HepG2 (cell line): ENCODE data around the gene SAMD8.

Source experiments
- CC2D1A ChIP-seq: sonication (generic); formaldehyde crosslinking; IDR thresholded peaks from 2 replicates; pipeline ENCODE4 v1.8.1; 2023; ENCODE audit warnings: mild to moderate bottlenecking, missing genetic modification reagents
- MLLT10 ChIP-seq: sonication (generic); formaldehyde crosslinking; IDR thresholded peaks from 2 replicates; pipeline ENCODE4 v1.4.0; 2020; ENCODE audit warnings: missing genetic modification reagents
- TAF15 ChIP-seq: fragments of 200-400 bp; formaldehyde crosslinking; IDR thresholded peaks from one replicate; pipeline ENCODE4 v1.6.1; 2018; ENCODE audit warnings: mild to moderate bottlenecking, low read depth, low read length; ENCODE audit not compliant: poor library complexity, severe bottlenecking
- ZNF644 ChIP-seq: IDR thresholded peaks from 2 replicates; pipeline ENCODE4 v1.6.1; 2016; ENCODE audit warnings: low read depth
- TF ChIP-seq, protein P1 (sequence below): sonication (generic); formaldehyde crosslinking; IDR thresholded peaks from 2 replicates; pipeline ENCODE4 v1.5.0; 2020; ENCODE audit warnings: mild to moderate bottlenecking, missing genetic modification reagents, moderate library complexity
- TF ChIP-seq, protein P2 (sequence below): sonication (generic); formaldehyde crosslinking; IDR thresholded peaks from 2 replicates; pipeline ENCODE4 v1.4.0; 2020; ENCODE audit warnings: mild to moderate bottlenecking, missing genetic modification reagents
- TF ChIP-seq, protein P3 (sequence below): sonication (generic); formaldehyde crosslinking; conservative IDR thresholded peaks from 2 replicates; pipeline ENCODE4 v1.4.0; 2020; ENCODE audit warnings: missing genetic modification reagents

DNA sequence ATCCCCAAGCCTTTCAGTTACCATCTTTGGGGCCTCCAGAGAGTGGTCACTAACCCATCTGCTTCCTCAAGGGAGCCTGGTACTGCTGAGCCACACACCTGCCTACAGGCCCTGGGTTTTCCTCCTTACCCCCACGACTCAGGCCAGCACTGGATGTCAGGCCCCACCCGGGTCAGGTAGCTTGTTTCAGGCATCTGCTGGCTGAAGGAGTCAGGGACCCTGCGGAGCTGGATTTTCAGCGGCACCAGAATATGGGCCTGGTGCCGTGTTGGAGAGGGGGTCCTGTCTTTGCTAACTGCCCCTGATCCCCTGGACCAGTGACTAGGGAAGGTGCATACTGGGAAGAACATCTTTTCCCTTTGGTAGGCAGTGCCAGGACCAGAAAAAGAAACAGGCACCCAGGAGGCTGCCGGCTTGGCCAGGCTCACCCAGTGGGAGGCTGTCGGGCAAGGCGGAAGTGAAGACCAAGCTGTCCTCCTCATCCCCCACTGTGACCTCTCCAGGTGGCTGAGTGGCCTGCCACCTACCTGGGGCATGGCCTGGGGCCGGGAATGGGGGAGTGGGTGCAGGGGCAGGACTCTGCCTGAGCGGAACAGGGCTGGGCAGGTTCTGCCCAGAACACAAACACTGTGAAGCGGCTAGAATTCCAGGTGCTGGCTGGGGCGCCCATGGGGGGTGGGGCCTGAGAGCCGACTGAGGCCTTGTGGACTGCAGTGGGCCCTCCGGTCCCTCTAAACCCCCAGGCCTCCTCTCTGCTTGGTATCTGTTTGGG is 12.4 kb upstream of the SAMD8 start:
- TF ChIP-seq, protein P1, sequence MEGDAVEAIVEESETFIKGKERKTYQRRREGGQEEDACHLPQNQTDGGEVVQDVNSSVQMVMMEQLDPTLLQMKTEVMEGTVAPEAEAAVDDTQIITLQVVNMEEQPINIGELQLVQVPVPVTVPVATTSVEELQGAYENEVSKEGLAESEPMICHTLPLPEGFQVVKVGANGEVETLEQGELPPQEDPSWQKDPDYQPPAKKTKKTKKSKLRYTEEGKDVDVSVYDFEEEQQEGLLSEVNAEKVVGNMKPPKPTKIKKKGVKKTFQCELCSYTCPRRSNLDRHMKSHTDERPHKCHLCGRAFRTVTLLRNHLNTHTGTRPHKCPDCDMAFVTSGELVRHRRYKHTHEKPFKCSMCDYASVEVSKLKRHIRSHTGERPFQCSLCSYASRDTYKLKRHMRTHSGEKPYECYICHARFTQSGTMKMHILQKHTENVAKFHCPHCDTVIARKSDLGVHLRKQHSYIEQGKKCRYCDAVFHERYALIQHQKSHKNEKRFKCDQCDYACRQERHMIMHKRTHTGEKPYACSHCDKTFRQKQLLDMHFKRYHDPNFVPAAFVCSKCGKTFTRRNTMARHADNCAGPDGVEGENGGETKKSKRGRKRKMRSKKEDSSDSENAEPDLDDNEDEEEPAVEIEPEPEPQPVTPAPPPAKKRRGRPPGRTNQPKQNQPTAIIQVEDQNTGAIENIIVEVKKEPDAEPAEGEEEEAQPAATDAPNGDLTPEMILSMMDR = no peak
- TF ChIP-seq ZNF644 (CRISPR knock-in tag) (no peak), MLLT10 (CRISPR knock-in tag) (no peak), TAF15 (no peak), CC2D1A (CRISPR knock-in tag) (no peak)
- TF ChIP-seq, protein P2, sequence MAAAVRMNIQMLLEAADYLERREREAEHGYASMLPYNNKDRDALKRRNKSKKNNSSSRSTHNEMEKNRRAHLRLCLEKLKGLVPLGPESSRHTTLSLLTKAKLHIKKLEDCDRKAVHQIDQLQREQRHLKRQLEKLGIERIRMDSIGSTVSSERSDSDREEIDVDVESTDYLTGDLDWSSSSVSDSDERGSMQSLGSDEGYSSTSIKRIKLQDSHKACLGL (CRISPR knock-in tag) = no peak
- TF ChIP-seq, protein P3, sequence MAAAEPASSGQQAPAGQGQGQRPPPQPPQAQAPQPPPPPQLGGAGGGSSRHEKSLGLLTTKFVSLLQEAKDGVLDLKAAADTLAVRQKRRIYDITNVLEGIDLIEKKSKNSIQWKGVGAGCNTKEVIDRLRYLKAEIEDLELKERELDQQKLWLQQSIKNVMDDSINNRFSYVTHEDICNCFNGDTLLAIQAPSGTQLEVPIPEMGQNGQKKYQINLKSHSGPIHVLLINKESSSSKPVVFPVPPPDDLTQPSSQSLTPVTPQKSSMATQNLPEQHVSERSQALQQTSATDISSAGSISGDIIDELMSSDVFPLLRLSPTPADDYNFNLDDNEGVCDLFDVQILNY (CRISPR knock-in tag) = no peak
